Muscle layer of duodenum (tissue), 2 donors: ENCODE results near the gene PLXNB3.
"Not testable (repeated sequence)": the region's sequence is repeated elsewhere in the genome, so short reads cannot be mapped to it uniquely, and the experiment has no call there.

Experiments used
- H3K27ac ChIP-seq: one replicate; pipeline ENCODE4 v1.7.0; 2013; ENCODE audit warnings: mild to moderate bottlenecking, low read length
- H3K27me3 ChIP-seq: one replicate; pipeline ENCODE4 v1.7.0; 2013; ENCODE audit warnings: low read depth, mild to moderate bottlenecking, control low read depth, low read length
- H3K36me3 ChIP-seq, 2 donors: one replicate each; pipeline ENCODE4 v1.7.0; 2013; ENCODE audit warnings: low read length in 2 of 2, control low read depth in 1 of 2, mild to moderate bottlenecking in 1 of 2; ENCODE audit not compliant: insufficient read depth in 2 of 2, control insufficient read depth in 1 of 2
- H3K4me1 ChIP-seq, 2 donors: one replicate each; pipeline ENCODE4 v1.7.0; 2013; ENCODE audit warnings: low read length in 2 of 2, mild to moderate bottlenecking in 2 of 2, control low read depth in 1 of 2, moderate library complexity in 1 of 2; ENCODE audit not compliant: insufficient read depth in 2 of 2, control insufficient read depth in 1 of 2
- H3K4me3 ChIP-seq, 2 donors: one replicate each; pipeline ENCODE4 v1.7.0; 2013; ENCODE audit warnings: low read length in 2 of 2, low read depth in 1 of 2, mild to moderate bottlenecking in 1 of 2
- H3K9me3 ChIP-seq, 2 donors: one replicate each; pipeline ENCODE4 v1.7.0; 2013; ENCODE audit warnings: low read length in 2 of 2, control low read depth in 1 of 2, mild to moderate bottlenecking in 1 of 2; ENCODE audit not compliant: control insufficient read depth in 1 of 2
- donor health status: healthy.

Gene PLXNB3

GRCh38 chrX:153743468-153744209 lies 20.4 kb upstream of the PLXNB3 start:
- not testable (repeated sequence) for H3K27ac ChIP-seq, H3K4me1 ChIP-seq, H3K36me3 ChIP-seq, H3K27me3 ChIP-seq, H3K9me3 ChIP-seq
- H3K4me3 ChIP-seq, result peak overlapping the region in 1 of 2 donors; percentile 24

DNA sequence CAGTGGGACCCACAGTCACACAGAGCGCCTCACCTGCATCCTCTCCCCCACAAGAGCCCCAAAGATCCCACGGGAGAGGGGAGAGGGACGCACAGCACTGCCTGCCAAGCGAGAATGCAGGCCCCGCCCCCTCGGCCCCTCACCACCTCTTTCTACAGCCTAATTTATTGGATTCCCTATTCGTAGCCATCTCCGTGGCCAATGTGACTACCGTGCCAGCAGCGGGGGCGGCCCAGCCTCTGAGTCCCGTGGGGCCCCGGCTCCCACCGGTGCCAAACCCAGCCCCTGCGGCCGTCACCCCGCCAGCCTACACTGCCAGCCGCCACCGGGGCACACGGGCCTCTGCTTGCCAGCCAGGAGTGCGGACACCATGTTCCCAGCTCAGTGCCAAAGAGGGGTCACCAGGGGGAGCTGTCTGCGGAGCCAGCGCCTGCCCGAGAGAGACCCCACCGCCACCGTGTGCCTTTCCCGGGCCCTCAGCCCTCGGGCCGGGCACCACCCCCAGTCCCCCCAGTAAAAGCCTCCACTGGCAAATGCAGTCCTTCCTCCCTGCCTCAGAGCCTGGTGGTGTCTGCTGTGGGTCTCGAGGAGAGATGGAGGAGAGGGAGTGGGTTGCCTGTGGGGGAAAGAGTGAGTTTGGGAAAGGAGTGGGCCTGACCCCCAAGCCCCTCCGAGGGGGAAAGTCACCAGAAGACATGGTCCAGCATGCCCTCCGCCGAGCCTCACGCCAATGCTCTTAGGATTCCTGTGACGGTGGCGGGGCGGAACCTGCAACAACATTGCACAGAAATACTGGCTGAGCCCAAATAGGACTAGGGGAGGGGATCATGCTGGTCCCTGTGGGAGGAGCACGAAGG lies 19.6 kb upstream of the PLXNB3 start:
- Histone ChIP-seq H3K27ac (no peak overlapping the region), H3K4me3 (peak overlapping the region in 1 of 2 donors; percentile 24), H3K4me1 (no peaks in the 10 kb centered on the region), H3K36me3 (no peaks in the 10 kb centered on the region), H3K27me3 (no peaks in the 10 kb centered on the region), H3K9me3 (no peaks in the 10 kb centered on the region)

GRCh38 chrX:153745067-153745433 lies 19.0 kb upstream of the PLXNB3 start:
- H3K36me3 ChIP-seq, H3K27ac ChIP-seq, H3K4me1 ChIP-seq, H3K27me3 ChIP-seq, H3K9me3 ChIP-seq, H3K4me3 ChIP-seq: not testable (repeated sequence)

DNA sequence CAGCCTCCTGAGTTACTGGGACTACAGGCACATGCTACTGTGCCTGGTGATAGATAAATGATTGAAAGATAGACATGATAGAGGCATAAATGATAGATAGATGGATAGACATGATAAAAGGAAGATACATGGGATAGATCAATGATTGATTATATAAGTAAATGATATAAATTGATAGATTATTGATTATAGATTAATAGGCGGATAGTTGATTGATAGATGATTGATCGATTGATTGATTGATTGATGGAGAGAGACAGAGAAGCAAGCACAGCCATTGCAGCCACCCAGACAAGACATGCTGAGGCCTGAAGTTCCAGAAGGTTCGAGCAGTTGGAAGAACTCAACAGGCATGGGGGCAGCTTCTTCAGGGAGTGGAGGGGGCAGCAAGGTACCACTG lies 17.7 kb upstream of the PLXNB3 start:
- Histone ChIP-seq H3K27ac (no peak overlapping the region), H3K4me1 (no peaks in the 10 kb centered on the region), H3K4me3 (no peak overlapping the region), H3K36me3 (no peaks in the 10 kb centered on the region), H3K27me3 (no peaks in the 10 kb centered on the region), H3K9me3 (no peaks in the 10 kb centered on the region)

DNA sequence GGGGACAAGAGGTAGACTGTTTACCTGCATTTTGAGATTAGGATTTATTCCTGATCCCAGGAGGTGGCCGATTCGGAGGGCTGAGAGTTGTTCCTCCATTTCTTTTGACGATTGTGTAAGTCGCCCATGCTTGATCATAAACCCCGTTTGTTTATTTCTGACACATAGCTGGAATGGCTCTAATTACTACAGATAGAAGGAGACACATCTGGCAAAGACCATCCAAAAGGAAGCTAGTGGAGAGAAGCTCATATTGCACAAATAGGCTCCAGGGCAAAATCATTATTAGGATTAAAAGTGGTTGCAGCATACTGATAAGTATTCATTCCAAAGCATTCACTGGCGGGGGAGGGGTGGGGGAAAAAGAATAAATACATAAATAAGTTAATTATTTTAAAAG lies 17.1 kb upstream of the PLXNB3 start:
- not testable (repeated sequence) for H3K27me3 ChIP-seq, H3K27ac ChIP-seq, H3K36me3 ChIP-seq, H3K9me3 ChIP-seq, H3K4me3 ChIP-seq, H3K4me1 ChIP-seq

GRCh38 chrX:153749017-153749416 lies 15.0 kb upstream of the PLXNB3 start:
- not testable (repeated sequence) for H3K36me3 ChIP-seq, H3K4me3 ChIP-seq, H3K9me3 ChIP-seq, H3K27ac ChIP-seq, H3K4me1 ChIP-seq, H3K27me3 ChIP-seq

DNA sequence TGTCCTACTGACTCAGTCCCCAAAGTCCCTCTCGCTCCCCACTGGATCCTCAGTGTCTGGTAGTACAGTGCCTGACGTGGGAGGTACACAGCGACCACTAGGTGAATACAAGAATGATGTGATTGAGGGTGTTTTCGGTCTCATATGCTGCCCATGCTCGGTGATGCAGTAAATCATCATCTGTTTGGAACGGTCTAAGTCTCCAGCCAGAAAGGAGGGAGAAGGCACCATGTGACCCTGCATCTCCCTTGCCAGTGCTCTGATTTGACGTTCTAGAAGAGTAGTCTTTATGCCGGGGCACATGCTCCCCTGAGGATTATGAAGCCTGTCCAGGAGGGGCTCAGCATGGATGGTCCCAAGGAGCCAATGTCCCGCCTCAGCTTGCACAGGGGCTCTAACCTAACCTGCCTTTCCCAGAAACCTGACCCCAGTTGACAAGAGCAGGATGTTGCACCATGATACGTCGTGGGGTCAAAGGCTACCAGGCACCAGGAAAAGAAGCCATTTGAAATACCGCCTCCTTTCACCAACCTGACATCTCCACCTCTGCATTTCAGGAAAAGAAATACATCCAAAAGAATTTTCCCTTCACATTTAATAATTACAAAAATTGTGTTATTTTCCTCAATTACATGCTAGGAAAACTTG lies 13.8 kb upstream of the PLXNB3 start:
- no peaks in the 10 kb centered on the region for H3K27me3 ChIP-seq
- no peak overlapping the region for H3K4me3 ChIP-seq
- no peaks in the 10 kb centered on the region for H3K9me3 ChIP-seq
- no peak overlapping the region for H3K27ac ChIP-seq
- H3K36me3 ChIP-seq, result no peaks in the 10 kb centered on the region
- no peaks in the 10 kb centered on the region for H3K4me1 ChIP-seq

- Histone ChIP-seq H3K27ac (no peak overlapping the region), H3K36me3 (no peaks in the 10 kb centered on the region), H3K4me1 (no peaks in the 10 kb centered on the region), H3K4me3 (no peak overlapping the region), H3K9me3 (no peaks in the 10 kb centered on the region), H3K27me3 (no peaks in the 10 kb centered on the region)
Measured at GRCh38 chrX:153755136-153755535, 8.9 kb upstream of the PLXNB3 start.

- H3K4me3 ChIP-seq, result no peak overlapping the region
- no peaks in the 10 kb centered on the region for H3K36me3 ChIP-seq
- no peaks in the 10 kb centered on the region for H3K4me1 ChIP-seq
- H3K9me3 ChIP-seq, result no peaks in the 10 kb centered on the region
- no peaks in the 10 kb centered on the region for H3K27me3 ChIP-seq
- H3K27ac ChIP-seq, result no peak overlapping the region
Measured at GRCh38 chrX:153761863-153762262, 2.2 kb upstream of the PLXNB3 start.

GRCh38 chrX:153762626-153763173 lies 1.3 kb upstream of the PLXNB3 start:
- H3K4me3 ChIP-seq, result no peak overlapping the region
- no peaks in the 10 kb centered on the region for H3K4me1 ChIP-seq
- no peaks in the 10 kb centered on the region for H3K36me3 ChIP-seq
- no peaks in the 10 kb centered on the region for H3K9me3 ChIP-seq
- no peaks in the 10 kb centered on the region for H3K27me3 ChIP-seq
- H3K27ac ChIP-seq, result no peak overlapping the region

GRCh38 chrX:153763298-153763932 lies 634 bp upstream of the PLXNB3 start:
- Histone ChIP-seq H3K27me3 (no peaks in the 10 kb centered on the region), H3K4me1 (peaks cover 0 to 2% of the 10 kb centered on the region in 2 donors), H3K9me3 (no peaks in the 10 kb centered on the region), H3K36me3 (no peaks in the 10 kb centered on the region), H3K27ac (no peak overlapping the region), H3K4me3 (no peak overlapping the region)
